ENCODE measurements around the gene SERTAD2. TPM values are rescaled to one million over a fixed set of nuclear protein-coding genes. Genes with fewer than 3 reads are reported as not detected.

SERTAD2 gene
- total and polyA plus RNA-seq, 2 donors (not counting 3 experiments of a cell fraction or from before 2014, with no cell fraction given), result 5.5 to 11.2 TPM

- peaks cover 5 to 9% of the 10 kb centered on the region in 2 experiments for H3K36me3 ChIP-seq (ENCODE audit: control insufficient read depth in 2 of 2, extremely low read depth in 1 of 2, insufficient read depth in 2 of 2, low read length in 2 of 2)
- H3K9ac ChIP-seq (replicated peaks; ENCODE audit: extremely low read depth, insufficient read depth, low read length), result no peak overlapping the region
- intact Hi-C loops (cut with micrococcal nuclease), result no loop called here
- H3K9me3 ChIP-seq (replicated peaks; ENCODE audit: control insufficient read depth, insufficient read depth, low read length), result no peaks in the 10 kb centered on the region
- TF ChIP-seq MAX (IDR thresholded peaks at IDR 0.05; ENCODE audit: insufficient read depth, insufficient read length) (no peak), GATA2 (IDR thresholded peaks at IDR 0.05; ENCODE audit: insufficient read depth, insufficient read length, low read depth, low read length) (no peak), CTCF (IDR thresholded peaks at IDR 0.05; ENCODE audit: extremely low read depth in 1 of 2, insufficient read depth in 1 of 2, low read depth in 1 of 2, low read length in 2 of 2) (no peak), MYC (IDR thresholded peaks at IDR 0.05; ENCODE audit: low read depth, low read length) (no peak), POLR2A (IDR thresholded peaks at IDR 0.05; ENCODE audit: low read depth, low read length) (no peak), JUN (IDR thresholded peaks at IDR 0.05; ENCODE audit: borderline replicate concordance, insufficient read depth, insufficient read length, low read depth) (no peak), EZH2 (IDR thresholded peaks at IDR 0.05; ENCODE audit: borderline replicate concordance, low read depth, low read length, severe bottlenecking) (no peak), POLR2AphosphoS5 (IDR thresholded peaks at IDR 0.05; ENCODE audit: insufficient read depth, low read depth, low read length) (no peak), FOS (IDR thresholded peaks at IDR 0.05; ENCODE audit: borderline replicate concordance, insufficient read depth, low read length) (no peak)
- H4K20me1 ChIP-seq (replicated peaks; ENCODE audit: control insufficient read depth, extremely low read depth, insufficient read depth, low read length), result no peaks in the 10 kb centered on the region
- no TSS peak for BruUV-seq (replicated peaks)
- dilution Hi-C loops (cut with MboI; ENCODE audit: extremely low pct_ligation_motif_present, low sequenced_read_pairs), result no loop called here
- no peaks in the 10 kb centered on the region for H3K9me1 ChIP-seq (replicated peaks; ENCODE audit: control insufficient read depth, extremely low read depth, insufficient read depth, low read length)
- peaks cover 4% of the 10 kb centered on the region for H3K4me1 ChIP-seq (ENCODE audit: control insufficient read depth, extremely low read depth, insufficient read depth, low read length)
- H3K4me2 ChIP-seq (ENCODE audit: insufficient read depth, low read length), result no peak overlapping the region
- POLR2A ChIA-PET, result no interaction called here
- H3K79me2 ChIP-seq (ENCODE audit: control insufficient read depth, insufficient read depth, low read length), result peaks cover 65% of the 10 kb centered on the region
- DNase-seq (ENCODE audit: low read depth, low spot score) (no peak), FAIRE-seq (no peak)
- H3K4me3 ChIP-seq (replicated peaks in 1 of 3; ENCODE audit: insufficient read depth in 1 of 3, low read depth in 1 of 3, low read length in 3 of 3), result no peak overlapping the region
- H2AFZ ChIP-seq (ENCODE audit: low read depth, low read length), result no peak overlapping the region
- no peaks in the 10 kb centered on the region for H3K27me3 ChIP-seq (ENCODE audit: control insufficient read depth in 2 of 2, insufficient read depth in 2 of 2, low read length in 2 of 2)
- H3K27ac ChIP-seq (ENCODE audit: insufficient read depth, low read depth, low read length), result no peak overlapping the region
- CTCF ChIA-PET, result interaction anchor here (1.3 kb wide), 1 partner anchor 8 kb away, joined by 6 read pairs; no protein-coding TSS in a partner anchor
Observed at GRCh38 chr2:64637931-64638330, 15.8 kb downstream of the SERTAD2 start.

Data from endothelial cell of umbilical vein (primary cell).